WTC11 (cell line): Measurements from ENCODE around the gene CX3CR1. TPM values are rescaled to one million over a fixed set of nuclear protein-coding genes. Genes with fewer than 3 reads are reported as not detected.

ENCODE experiments used
- ATAC-seq: fragments of 200-7000 bp; cut with Tn5 transposase; 2 replicates; pipeline ENCODE4 v1.10.0; 2021; ENCODE audit warnings: mild to moderate bottlenecking, moderate library complexity
- CTCF ChIA-PET: fragments of 300-600 bp; sonication (Branson Sonifier 250); formaldehyde crosslinking; loops from one replicate; lab custom pipeline; 2021; ENCODE audit warnings: antibody characterized with exemption; lab: Charles Lee
- POLR2A ChIA-PET: fragments of 350-600 bp; sonication (Branson Sonifier 250); formaldehyde crosslinking; loops from one replicate; lab custom pipeline; 2021; ENCODE audit warnings: antibody characterized with exemption; lab: Charles Lee
- DNase-seq: peaks from one replicate; pipeline ENCODE4 v3.0.0; 2021; ENCODE audit warnings: low spot score
- H3K27ac Mint-ChIP-seq: 2 replicates; pipeline ENCODE4 v1.8.0; 2021; ENCODE audit warnings: mixed read lengths
- H3K27me3 Mint-ChIP-seq: 2 replicates; pipeline ENCODE4 v1.8.0; 2021; ENCODE audit warnings: low read depth, mild to moderate bottlenecking, moderate library complexity, mixed read lengths
- H3K36me3 Mint-ChIP-seq: 2 replicates; pipeline ENCODE4 v1.8.0; 2021; ENCODE audit warnings: mixed read lengths
- H3K4me1 Mint-ChIP-seq: 2 replicates; pipeline ENCODE4 v1.8.0; 2022; ENCODE audit warnings: mixed read lengths
- H3K4me3 Mint-ChIP-seq: 2 replicates; pipeline ENCODE4 v1.8.0; 2021; ENCODE audit warnings: mild to moderate bottlenecking, moderate library complexity, mixed read lengths
- H3K9me3 Mint-ChIP-seq: 2 replicates; pipeline ENCODE4 v1.8.0; 2021; ENCODE audit warnings: mixed read lengths
- FOXP1 ChIP-seq: sonication (generic); formaldehyde crosslinking; IDR thresholded peaks from 2 replicates; pipeline ENCODE4 v1.8.0; 2022; ENCODE audit warnings: missing genetic modification reagents, mild to moderate bottlenecking, moderate library complexity, borderline replicate concordance
- MYBL2 ChIP-seq: sonication (generic); formaldehyde crosslinking; IDR thresholded peaks from 2 replicates; pipeline ENCODE4 v1.8.1; 2023; ENCODE audit warnings: mild to moderate bottlenecking, moderate library complexity, missing genetic modification reagents
- TEAD1 ChIP-seq: sonication (generic); formaldehyde crosslinking; IDR thresholded peaks from 2 replicates; pipeline ENCODE4 v1.8.0; 2022; ENCODE audit warnings: mild to moderate bottlenecking, missing genetic modification reagents
- ZNF219 ChIP-seq: sonication (generic); formaldehyde crosslinking; IDR thresholded peaks from 2 replicates; pipeline ENCODE4 v1.8.0; 2023; ENCODE audit warnings: missing genetic modification reagents, mild to moderate bottlenecking, borderline replicate concordance
- ZNF232 ChIP-seq: sonication (generic); formaldehyde crosslinking; IDR thresholded peaks from 2 replicates; pipeline ENCODE4 v1.8.0; 2022; ENCODE audit warnings: mild to moderate bottlenecking, missing genetic modification reagents
- ZNF396 ChIP-seq: fragments of 250-450 bp; sonication (Bioruptor Pico); IDR thresholded peaks from 2 replicates; pipeline ENCODE4 v1.8.0; 2021; ENCODE audit warnings: mild to moderate bottlenecking, moderate library complexity, borderline replicate concordance
- ZNF416 ChIP-seq: fragments of 250-450 bp; sonication (Bioruptor Pico); IDR thresholded peaks from 2 replicates; pipeline ENCODE4 v1.9.0; 2021; ENCODE audit warnings: mild to moderate bottlenecking, inconsistent platforms
- total RNA-seq: library from RNA; stranded (reverse); gene quantifications from 3 replicates; pipeline ENCODE4 v1.2.3, GENCODE V29; 2021
- TF ChIP-seq, protein P1 (sequence below): fragments of 250-450 bp; sonication (Bioruptor Pico); IDR thresholded peaks from 2 replicates; pipeline ENCODE4 v1.9.0; 2021; ENCODE audit warnings: mild to moderate bottlenecking, borderline replicate concordance
- TF ChIP-seq, protein P2 (sequence below): sonication (generic); formaldehyde crosslinking; IDR thresholded peaks from 2 replicates; pipeline ENCODE4 v1.8.0; 2022; ENCODE audit warnings: mild to moderate bottlenecking, missing genetic modification reagents
- TF ChIP-seq, protein P3 (sequence below): sonication (generic); formaldehyde crosslinking; IDR thresholded peaks from 2 replicates; pipeline ENCODE4 v1.8.1; 2023; ENCODE audit warnings: mild to moderate bottlenecking, missing genetic modification reagents, moderate library complexity
- TF ChIP-seq, protein P4 (sequence below): sonication (generic); formaldehyde crosslinking; IDR thresholded peaks from 2 replicates; pipeline ENCODE4 v1.8.1; 2022; ENCODE audit warnings: missing genetic modification reagents, borderline replicate concordance
- TF ChIP-seq, protein P5 (sequence below): sonication (generic); formaldehyde crosslinking; IDR thresholded peaks from 2 replicates; pipeline ENCODE4 v1.8.1; 2022; ENCODE audit warnings: mild to moderate bottlenecking, moderate library complexity, missing genetic modification reagents
- TF ChIP-seq, protein P6 (sequence below): sonication (generic); formaldehyde crosslinking; IDR thresholded peaks from 2 replicates; pipeline ENCODE4 v1.8.0; 2023; ENCODE audit warnings: mild to moderate bottlenecking, missing genetic modification reagents
- TF ChIP-seq, protein P7 (sequence below): fragments of 250-450 bp; sonication (Bioruptor Pico); conservative IDR thresholded peaks from 2 replicates; pipeline ENCODE4 v1.9.0; 2021; ENCODE audit warnings: mild to moderate bottlenecking
- TF ChIP-seq, protein P8 (sequence below): sonication (generic); formaldehyde crosslinking; conservative IDR thresholded peaks from 2 replicates; pipeline ENCODE4 v1.8.1; 2023; ENCODE audit warnings: mild to moderate bottlenecking, low read depth, missing genetic modification reagents, moderate library complexity

CX3CR1 gene
- total RNA-seq, 1 experiment from 2014 or later = 0.11 TPM

DNA sequence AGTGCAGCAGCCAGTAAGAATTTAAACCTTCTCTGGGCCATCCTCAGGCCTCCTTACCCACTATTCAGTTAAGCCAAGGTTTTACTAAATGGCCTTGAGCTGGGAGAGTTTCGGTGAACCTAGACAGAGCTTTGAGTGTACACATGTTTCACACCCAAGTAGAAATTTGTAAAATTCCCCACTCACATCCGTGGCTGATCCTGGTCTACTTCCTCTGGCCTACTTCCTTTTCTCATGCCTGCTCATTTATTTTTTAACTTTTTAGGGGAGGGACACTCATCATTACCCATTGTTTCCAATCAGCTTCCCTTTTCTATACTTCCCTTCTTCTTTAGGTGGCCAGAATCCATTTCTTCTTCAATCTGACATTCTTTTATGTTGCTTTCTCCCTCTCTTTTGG lies 7.6 kb downstream of the CX3CR1 start (continued):
- TF ChIP-seq, protein P1, sequence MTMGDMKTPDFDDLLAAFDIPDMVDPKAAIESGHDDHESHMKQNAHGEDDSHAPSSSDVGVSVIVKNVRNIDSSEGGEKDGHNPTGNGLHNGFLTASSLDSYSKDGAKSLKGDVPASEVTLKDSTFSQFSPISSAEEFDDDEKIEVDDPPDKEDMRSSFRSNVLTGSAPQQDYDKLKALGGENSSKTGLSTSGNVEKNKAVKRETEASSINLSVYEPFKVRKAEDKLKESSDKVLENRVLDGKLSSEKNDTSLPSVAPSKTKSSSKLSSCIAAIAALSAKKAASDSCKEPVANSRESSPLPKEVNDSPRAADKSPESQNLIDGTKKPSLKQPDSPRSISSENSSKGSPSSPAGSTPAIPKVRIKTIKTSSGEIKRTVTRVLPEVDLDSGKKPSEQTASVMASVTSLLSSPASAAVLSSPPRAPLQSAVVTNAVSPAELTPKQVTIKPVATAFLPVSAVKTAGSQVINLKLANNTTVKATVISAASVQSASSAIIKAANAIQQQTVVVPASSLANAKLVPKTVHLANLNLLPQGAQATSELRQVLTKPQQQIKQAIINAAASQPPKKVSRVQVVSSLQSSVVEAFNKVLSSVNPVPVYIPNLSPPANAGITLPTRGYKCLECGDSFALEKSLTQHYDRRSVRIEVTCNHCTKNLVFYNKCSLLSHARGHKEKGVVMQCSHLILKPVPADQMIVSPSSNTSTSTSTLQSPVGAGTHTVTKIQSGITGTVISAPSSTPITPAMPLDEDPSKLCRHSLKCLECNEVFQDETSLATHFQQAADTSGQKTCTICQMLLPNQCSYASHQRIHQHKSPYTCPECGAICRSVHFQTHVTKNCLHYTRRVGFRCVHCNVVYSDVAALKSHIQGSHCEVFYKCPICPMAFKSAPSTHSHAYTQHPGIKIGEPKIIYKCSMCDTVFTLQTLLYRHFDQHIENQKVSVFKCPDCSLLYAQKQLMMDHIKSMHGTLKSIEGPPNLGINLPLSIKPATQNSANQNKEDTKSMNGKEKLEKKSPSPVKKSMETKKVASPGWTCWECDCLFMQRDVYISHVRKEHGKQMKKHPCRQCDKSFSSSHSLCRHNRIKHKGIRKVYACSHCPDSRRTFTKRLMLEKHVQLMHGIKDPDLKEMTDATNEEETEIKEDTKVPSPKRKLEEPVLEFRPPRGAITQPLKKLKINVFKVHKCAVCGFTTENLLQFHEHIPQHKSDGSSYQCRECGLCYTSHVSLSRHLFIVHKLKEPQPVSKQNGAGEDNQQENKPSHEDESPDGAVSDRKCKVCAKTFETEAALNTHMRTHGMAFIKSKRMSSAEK (CRISPR knock-in tag) = no peak
- TF ChIP-seq TEAD1 (CRISPR knock-in tag) (no peak), ZNF416 (CRISPR knock-in tag) (no peak), FOXP1 (CRISPR knock-in tag) (no peak), MYBL2 (CRISPR knock-in tag) (no peak)
- TF ChIP-seq, protein P2, sequence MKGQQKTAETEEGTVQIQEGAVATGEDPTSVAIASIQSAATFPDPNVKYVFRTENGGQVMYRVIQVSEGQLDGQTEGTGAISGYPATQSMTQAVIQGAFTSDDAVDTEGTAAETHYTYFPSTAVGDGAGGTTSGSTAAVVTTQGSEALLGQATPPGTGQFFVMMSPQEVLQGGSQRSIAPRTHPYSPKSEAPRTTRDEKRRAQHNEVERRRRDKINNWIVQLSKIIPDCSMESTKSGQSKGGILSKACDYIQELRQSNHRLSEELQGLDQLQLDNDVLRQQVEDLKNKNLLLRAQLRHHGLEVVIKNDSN (CRISPR knock-in tag) = no peak
- TF ChIP-seq, protein P3, sequence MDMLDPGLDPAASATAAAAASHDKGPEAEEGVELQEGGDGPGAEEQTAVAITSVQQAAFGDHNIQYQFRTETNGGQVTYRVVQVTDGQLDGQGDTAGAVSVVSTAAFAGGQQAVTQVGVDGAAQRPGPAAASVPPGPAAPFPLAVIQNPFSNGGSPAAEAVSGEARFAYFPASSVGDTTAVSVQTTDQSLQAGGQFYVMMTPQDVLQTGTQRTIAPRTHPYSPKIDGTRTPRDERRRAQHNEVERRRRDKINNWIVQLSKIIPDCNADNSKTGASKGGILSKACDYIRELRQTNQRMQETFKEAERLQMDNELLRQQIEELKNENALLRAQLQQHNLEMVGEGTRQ (CRISPR knock-in tag) = no peak
- TF ChIP-seq, protein P4, sequence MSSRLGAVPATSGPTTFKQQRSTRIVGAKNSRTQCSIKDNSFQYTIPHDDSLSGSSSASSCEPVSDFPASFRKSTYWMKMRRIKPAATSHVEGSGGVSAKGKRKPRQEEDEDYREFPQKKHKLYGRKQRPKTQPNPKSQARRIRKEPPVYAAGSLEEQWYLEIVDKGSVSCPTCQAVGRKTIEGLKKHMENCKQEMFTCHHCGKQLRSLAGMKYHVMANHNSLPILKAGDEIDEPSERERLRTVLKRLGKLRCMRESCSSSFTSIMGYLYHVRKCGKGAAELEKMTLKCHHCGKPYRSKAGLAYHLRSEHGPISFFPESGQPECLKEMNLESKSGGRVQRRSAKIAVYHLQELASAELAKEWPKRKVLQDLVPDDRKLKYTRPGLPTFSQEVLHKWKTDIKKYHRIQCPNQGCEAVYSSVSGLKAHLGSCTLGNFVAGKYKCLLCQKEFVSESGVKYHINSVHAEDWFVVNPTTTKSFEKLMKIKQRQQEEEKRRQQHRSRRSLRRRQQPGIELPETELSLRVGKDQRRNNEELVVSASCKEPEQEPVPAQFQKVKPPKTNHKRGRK (CRISPR knock-in tag) = no peak

DNA sequence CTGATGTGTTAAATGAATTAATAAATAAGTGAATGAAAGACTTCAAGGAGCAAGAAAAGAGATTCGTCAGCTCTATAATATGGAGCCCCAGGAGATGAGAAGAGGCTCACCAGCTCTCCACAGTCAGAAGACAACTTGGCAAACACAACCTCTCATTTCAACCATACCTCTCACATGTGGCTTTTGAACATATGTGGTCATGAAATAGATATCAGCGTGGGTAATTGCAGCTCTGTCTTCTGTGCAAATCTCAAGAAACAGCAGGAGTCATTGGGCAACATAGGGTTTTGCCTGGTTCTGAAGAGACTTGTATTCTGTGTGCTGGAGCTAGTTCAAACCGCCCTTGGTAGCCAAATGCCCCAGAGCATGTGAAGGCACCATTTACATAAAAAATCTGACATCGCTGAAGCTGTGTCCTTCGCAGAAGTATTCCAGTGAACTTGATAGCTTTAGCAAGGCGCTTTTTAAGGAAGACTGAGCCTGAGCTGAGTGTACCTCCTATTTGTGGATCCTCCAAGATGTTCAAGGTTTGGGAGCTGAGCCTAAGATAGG lies 8.4 kb downstream of the CX3CR1 start:
- Mint-ChIP-seq H3K27ac (no peak overlapping the region), H3K4me1 (no peaks in the 10 kb centered on the region), H3K9me3 (no peaks in the 10 kb centered on the region), H3K27me3 (no peaks in the 10 kb centered on the region; the same call in 1 of the 2 replicates), H3K4me3 (no peak overlapping the region), H3K36me3 (no peaks in the 10 kb centered on the region)
- ATAC-seq (no peak), DNase-seq (no peak)
- ChIA-PET CTCF (interaction anchor here (1.0 to 13.5 kb wide), 3 partner anchors 12 to 81 kb away, joined by 3 to 213 read pairs (median 3); no protein-coding TSS in a partner anchor), POLR2A (no interaction called here)
- TF ChIP-seq ZNF396 (no peak), ZNF232 (CRISPR knock-in tag) (no peak), ZNF219 (CRISPR knock-in tag) (no peak)
- TF ChIP-seq, protein P5, sequence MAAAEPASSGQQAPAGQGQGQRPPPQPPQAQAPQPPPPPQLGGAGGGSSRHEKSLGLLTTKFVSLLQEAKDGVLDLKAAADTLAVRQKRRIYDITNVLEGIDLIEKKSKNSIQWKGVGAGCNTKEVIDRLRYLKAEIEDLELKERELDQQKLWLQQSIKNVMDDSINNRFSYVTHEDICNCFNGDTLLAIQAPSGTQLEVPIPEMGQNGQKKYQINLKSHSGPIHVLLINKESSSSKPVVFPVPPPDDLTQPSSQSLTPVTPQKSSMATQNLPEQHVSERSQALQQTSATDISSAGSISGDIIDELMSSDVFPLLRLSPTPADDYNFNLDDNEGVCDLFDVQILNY (CRISPR knock-in tag) = no peak

DNA sequence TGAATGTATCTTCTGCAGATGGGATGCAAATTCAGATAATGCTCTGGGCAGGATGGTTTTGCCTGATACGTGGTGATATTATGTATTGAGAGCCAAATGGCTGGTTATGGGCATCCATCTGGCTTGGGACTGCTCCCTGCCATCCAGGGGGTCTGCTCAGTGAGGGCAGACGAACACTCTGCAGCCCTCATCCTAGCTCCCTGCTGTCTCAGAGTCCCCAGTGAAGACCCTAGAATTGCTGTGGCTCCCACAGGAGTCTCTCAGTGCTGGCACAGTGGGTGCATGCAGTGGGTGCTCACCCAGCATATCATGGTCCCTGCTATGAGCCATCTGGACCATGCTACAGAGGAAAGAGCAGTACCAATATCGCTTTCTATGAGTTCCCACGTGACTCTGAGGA lies 10.3 kb downstream of the CX3CR1 start:
- Mint-ChIP-seq H3K9me3 (peaks cover 7% of the 10 kb centered on the region; the same call in 1 of the 2 replicates), H3K4me3 (no peak overlapping the region), H3K27me3 (no peaks in the 10 kb centered on the region; the same call in 1 of the 2 replicates), H3K27ac (no peak overlapping the region), H3K4me1 (no peaks in the 10 kb centered on the region), H3K36me3 (no peaks in the 10 kb centered on the region)
- POLR2A ChIA-PET = interaction anchor here (0.5 kb wide), 1 partner anchor 1132 kb away, joined by 3 read pairs; no protein-coding TSS in a partner anchor
- CTCF ChIA-PET = interaction anchor here (13.5 kb wide), 1 partner anchor 21 kb away, joined by 213 read pairs; no protein-coding TSS in a partner anchor
- DNase-seq (no peak), ATAC-seq (no peak)
- TF ChIP-seq, protein P6, sequence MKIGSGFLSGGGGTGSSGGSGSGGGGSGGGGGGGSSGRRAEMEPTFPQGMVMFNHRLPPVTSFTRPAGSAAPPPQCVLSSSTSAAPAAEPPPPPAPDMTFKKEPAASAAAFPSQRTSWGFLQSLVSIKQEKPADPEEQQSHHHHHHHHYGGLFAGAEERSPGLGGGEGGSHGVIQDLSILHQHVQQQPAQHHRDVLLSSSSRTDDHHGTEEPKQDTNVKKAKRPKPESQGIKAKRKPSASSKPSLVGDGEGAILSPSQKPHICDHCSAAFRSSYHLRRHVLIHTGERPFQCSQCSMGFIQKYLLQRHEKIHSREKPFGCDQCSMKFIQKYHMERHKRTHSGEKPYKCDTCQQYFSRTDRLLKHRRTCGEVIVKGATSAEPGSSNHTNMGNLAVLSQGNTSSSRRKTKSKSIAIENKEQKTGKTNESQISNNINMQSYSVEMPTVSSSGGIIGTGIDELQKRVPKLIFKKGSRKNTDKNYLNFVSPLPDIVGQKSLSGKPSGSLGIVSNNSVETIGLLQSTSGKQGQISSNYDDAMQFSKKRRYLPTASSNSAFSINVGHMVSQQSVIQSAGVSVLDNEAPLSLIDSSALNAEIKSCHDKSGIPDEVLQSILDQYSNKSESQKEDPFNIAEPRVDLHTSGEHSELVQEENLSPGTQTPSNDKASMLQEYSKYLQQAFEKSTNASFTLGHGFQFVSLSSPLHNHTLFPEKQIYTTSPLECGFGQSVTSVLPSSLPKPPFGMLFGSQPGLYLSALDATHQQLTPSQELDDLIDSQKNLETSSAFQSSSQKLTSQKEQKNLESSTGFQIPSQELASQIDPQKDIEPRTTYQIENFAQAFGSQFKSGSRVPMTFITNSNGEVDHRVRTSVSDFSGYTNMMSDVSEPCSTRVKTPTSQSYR (CRISPR knock-in tag) = no peak
- TF ChIP-seq, protein P7, sequence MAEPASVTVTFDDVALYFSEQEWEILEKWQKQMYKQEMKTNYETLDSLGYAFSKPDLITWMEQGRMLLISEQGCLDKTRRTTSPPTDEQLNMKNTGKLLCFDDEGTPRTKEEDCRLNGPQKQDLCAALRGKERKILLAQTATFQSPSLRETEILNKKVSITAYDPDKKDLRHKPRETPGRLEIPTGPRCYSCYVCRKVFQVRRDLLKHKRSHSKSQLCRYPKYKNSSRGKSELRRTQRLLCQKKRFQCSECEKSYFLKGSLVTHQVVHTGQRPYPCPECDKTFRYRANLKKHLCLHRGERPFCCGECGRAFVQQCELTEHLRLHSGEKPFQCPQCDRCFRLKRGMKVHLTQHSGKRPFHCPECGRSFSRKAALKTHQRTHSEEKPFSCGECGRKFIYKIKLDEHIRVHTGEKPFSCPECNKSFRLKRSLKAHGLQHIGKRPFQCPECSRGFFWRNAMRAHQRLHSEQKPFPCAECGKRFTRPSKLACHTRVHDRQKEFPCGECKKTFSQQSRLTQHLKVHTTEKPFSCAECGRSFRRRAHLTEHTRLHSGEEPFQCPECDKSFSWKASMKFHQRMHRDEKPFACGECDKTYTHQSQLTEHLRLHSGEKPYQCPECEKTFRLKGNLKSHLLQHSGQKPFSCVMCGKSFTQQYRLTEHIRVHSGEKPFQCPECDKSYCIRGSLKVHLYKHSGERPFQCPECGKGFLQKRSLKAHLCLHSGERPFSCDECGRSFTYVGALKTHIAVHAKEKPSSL (CRISPR knock-in tag) = no peak
- TF ChIP-seq, protein P8, sequence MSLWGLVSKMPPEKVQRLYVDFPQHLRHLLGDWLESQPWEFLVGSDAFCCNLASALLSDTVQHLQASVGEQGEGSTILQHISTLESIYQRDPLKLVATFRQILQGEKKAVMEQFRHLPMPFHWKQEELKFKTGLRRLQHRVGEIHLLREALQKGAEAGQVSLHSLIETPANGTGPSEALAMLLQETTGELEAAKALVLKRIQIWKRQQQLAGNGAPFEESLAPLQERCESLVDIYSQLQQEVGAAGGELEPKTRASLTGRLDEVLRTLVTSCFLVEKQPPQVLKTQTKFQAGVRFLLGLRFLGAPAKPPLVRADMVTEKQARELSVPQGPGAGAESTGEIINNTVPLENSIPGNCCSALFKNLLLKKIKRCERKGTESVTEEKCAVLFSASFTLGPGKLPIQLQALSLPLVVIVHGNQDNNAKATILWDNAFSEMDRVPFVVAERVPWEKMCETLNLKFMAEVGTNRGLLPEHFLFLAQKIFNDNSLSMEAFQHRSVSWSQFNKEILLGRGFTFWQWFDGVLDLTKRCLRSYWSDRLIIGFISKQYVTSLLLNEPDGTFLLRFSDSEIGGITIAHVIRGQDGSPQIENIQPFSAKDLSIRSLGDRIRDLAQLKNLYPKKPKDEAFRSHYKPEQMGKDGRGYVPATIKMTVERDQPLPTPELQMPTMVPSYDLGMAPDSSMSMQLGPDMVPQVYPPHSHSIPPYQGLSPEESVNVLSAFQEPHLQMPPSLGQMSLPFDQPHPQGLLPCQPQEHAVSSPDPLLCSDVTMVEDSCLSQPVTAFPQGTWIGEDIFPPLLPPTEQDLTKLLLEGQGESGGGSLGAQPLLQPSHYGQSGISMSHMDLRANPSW (CRISPR knock-in tag) = no peak
